Fibroblast of lung (primary cell): Measurements from ENCODE around the gene ZNF132. TPM values are rescaled to one million over a fixed set of nuclear protein-coding genes. Genes with fewer than 3 reads are reported as not detected.
"Not testable (repeated sequence)": the region's sequence is repeated elsewhere in the genome, so short reads cannot be mapped to it uniquely, and the experiment has no call there.

Source experiments
- DNase-seq, 2 donors: peaks; one replicate each; pipeline versions ENCODE4 v3.0.0 to v3.0.0-alpha.2; 2010; ENCODE audit warnings: low read depth in 2 of 2
- H2AFZ ChIP-seq: 2 replicates; pipeline ENCODE4 v1.5.1; 2012; ENCODE audit warnings: low read length, control low read depth, inconsistent platforms
- H3K27ac ChIP-seq: 2 replicates; pipeline ENCODE4 v1.5.1; 2011; ENCODE audit warnings: low read length, control low read depth; ENCODE audit not compliant: insufficient read depth
- H3K27me3 ChIP-seq: 2 replicates; pipeline ENCODE4 v1.5.1; 2011; ENCODE audit warnings: mild to moderate bottlenecking, low read length; ENCODE audit not compliant: control insufficient read depth, insufficient read depth
- H3K36me3 ChIP-seq: 2 replicates; pipeline ENCODE4 v1.5.1; 2011; ENCODE audit warnings: low read length; ENCODE audit not compliant: control insufficient read depth, insufficient read depth
- H3K4me1 ChIP-seq: 2 replicates; pipeline ENCODE4 v1.5.1; 2011; ENCODE audit warnings: low read length; ENCODE audit not compliant: control insufficient read depth, insufficient read depth; ENCODE audit errors: extremely low read depth
- H3K4me2 ChIP-seq: 2 replicates; pipeline ENCODE4 v1.5.1; 2011; ENCODE audit warnings: low read length, control low read depth; ENCODE audit not compliant: insufficient read depth; ENCODE audit errors: extremely low read depth
- H3K4me3 ChIP-seq, 4 experiments: fragments of 200-600 bp in 1 of 4; sonication (generic) in 1 of 4; replicated peaks in 1 of 4; 2 replicates each; pipeline ENCODE4 v1.5.1; 2011 to 2016; ENCODE audit warnings: low read length in 4 of 4, low read depth in 3 of 4, mild to moderate bottlenecking in 3 of 4, control low read depth in 2 of 4, inconsistent platforms in 1 of 4, mixed read lengths in 1 of 4; ENCODE audit not compliant: insufficient read depth in 1 of 4; ENCODE audit errors: control extremely low read depth in 1 of 4
- H3K79me2 ChIP-seq: 2 replicates; pipeline ENCODE4 v1.5.1; 2012; ENCODE audit warnings: mild to moderate bottlenecking, low read length, inconsistent platforms; ENCODE audit not compliant: control insufficient read depth, insufficient read depth
- H3K9ac ChIP-seq: 2 replicates; pipeline ENCODE4 v1.5.1; 2011; ENCODE audit warnings: mild to moderate bottlenecking, low read length, control low read depth; ENCODE audit not compliant: insufficient read depth
- H3K9me3 ChIP-seq: 2 replicates; pipeline ENCODE4 v1.5.1; 2012; ENCODE audit warnings: low read depth, low read length; ENCODE audit not compliant: control insufficient read depth, insufficient read depth
- H4K20me1 ChIP-seq: 2 replicates; pipeline ENCODE4 v1.5.1; 2011; ENCODE audit warnings: low read length; ENCODE audit not compliant: control insufficient read depth, insufficient read depth; ENCODE audit errors: extremely low read depth
- EZH2 ChIP-seq: IDR thresholded peaks from 2 replicates; pipeline ENCODE4 v1.5.1; 2012; ENCODE audit warnings: low read length, control low read depth, mild to moderate bottlenecking; ENCODE audit errors: missing control alignments
- polyA plus RNA-seq, 2 donors: library from polyadenylated mRNA; depleted of rRNA in 1 of 2; stranded (reverse) in 1 of 2; unstranded in 1 of 2; fragments of >200 nt; gene quantifications; 2 replicates each; pipeline ENCODE4 v1.2.1, GENCODE V29; 2011 to 2012; ENCODE audit warnings: missing spikeins in 1 of 2
- total RNA-seq: library from RNA; depleted of rRNA; stranded (reverse); fragments of >200 nt; gene quantifications from 2 replicates; pipeline ENCODE4 v1.2.1, GENCODE V29; 2014
- TF ChIP-seq, protein P1 (sequence below), 2 donors: IDR thresholded peaks in 1 of 2; conservative IDR thresholded peaks in 1 of 2; 1 replicate in 1 of 2; 2 replicates in 1 of 2; pipeline ENCODE4 v1.5.1; 2011 to 2012; ENCODE audit warnings: low read length in 2 of 2, control low read depth in 1 of 2, inconsistent platforms in 1 of 2, low read depth in 1 of 2, mild to moderate bottlenecking in 1 of 2

The ZNF132 gene
- total and polyA plus RNA-seq, 2 donors (not counting 1 experiment from before 2014, with no cell fraction given): 4.1 to 14.5 TPM

DNA sequence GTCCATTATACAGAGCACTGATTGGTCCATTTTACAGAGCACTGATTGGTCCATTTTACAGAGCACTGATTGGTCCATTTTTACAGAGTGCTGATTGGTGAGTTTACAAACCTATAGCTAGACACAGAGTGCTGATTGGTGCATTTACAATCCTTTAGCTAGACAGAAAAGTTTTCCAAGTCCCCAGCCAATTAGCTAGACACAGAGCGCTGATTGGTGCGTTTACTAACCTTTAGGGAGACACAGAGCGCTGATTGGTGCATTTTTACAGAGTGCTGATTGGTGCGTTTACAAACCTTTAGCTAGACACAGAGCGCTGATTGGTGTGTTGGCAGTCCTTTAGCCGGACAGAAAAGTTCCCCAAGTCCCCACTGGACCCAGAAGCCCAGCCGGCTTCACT, 3.0 kb upstream of the ZNF132 start:
- H2AFZ ChIP-seq, H3K9me3 ChIP-seq, H3K4me2 ChIP-seq, H3K27ac ChIP-seq, H3K9ac ChIP-seq, H3K4me3 ChIP-seq, H3K4me1 ChIP-seq, DNase-seq, H4K20me1 ChIP-seq, H3K36me3 ChIP-seq, H3K27me3 ChIP-seq: not testable (repeated sequence)
- H3K79me2 ChIP-seq: peaks cover 12% of the 10 kb centered on the region

GRCh38 chr19:58440556-58440955, 603 bp upstream of the ZNF132 start:
- Histone ChIP-seq H2AFZ (peak overlapping the region; percentile 94), H3K9ac (peak overlapping the region; percentile 60)
- TF ChIP-seq, protein P1, sequence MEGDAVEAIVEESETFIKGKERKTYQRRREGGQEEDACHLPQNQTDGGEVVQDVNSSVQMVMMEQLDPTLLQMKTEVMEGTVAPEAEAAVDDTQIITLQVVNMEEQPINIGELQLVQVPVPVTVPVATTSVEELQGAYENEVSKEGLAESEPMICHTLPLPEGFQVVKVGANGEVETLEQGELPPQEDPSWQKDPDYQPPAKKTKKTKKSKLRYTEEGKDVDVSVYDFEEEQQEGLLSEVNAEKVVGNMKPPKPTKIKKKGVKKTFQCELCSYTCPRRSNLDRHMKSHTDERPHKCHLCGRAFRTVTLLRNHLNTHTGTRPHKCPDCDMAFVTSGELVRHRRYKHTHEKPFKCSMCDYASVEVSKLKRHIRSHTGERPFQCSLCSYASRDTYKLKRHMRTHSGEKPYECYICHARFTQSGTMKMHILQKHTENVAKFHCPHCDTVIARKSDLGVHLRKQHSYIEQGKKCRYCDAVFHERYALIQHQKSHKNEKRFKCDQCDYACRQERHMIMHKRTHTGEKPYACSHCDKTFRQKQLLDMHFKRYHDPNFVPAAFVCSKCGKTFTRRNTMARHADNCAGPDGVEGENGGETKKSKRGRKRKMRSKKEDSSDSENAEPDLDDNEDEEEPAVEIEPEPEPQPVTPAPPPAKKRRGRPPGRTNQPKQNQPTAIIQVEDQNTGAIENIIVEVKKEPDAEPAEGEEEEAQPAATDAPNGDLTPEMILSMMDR (conservative IDR thresholded peaks at IDR 0.05 in 1 of 2, IDR thresholded peaks at IDR 0.05 in 1 of 2; ENCODE audit: low read depth in 1 of 2, low read length in 2 of 2): no peak
- no peak for TF ChIP-seq EZH2

DNA sequence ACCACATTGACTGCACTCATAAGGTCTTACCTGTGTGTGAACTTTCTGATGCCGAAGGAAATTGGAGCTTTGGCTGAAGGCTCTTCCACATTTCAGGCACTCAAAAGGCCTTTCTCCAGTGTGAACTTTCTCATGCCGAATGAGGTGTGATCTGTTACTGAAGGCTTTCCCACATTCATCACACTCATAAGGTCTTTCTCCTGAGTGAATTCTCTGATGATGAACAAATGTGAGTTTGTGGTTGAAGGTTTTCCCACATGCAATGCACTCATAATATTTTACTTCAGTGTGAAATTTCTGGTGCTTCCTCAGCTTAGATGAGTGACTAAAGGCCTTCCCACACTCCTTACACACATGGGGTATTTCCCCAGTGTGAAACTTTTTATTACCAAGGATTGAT, 5.7 kb downstream of the ZNF132 start:
- H3K27ac ChIP-seq: no peak overlapping the region
- peaks cover 6% of the 10 kb centered on the region for H3K79me2 ChIP-seq
- H3K27me3 ChIP-seq: no peaks in the 10 kb centered on the region
- no peaks in the 10 kb centered on the region for H3K4me1 ChIP-seq
- no peaks in the 10 kb centered on the region for H4K20me1 ChIP-seq
- no peak for TF ChIP-seq EZH2
- TF ChIP-seq, protein P1 (conservative IDR thresholded peaks at IDR 0.05 in 1 of 2, IDR thresholded peaks at IDR 0.05 in 1 of 2; ENCODE audit: low read depth in 1 of 2, low read length in 2 of 2): no peak
- H3K36me3 ChIP-seq: peaks cover 12% of the 10 kb centered on the region
- no peak overlapping the region for H2AFZ ChIP-seq
- H3K4me3 ChIP-seq: no peak overlapping the region
- no peak overlapping the region for H3K9ac ChIP-seq
- DNase-seq: peak; percentile 46 to 51
- no peak overlapping the region for H3K4me2 ChIP-seq
- H3K9me3 ChIP-seq: peaks cover 20% of the 10 kb centered on the region

More at GRCh38 chr19:58440556-58440955, 603 bp upstream of the ZNF132 start:
- Histone ChIP-seq H3K4me3 (peak overlapping the region; percentile 65 to 96 (median 74)), H4K20me1 (no peaks in the 10 kb centered on the region), H3K4me2 (peak overlapping the region; percentile 83), H3K9me3 (no peaks in the 10 kb centered on the region), H3K27me3 (no peaks in the 10 kb centered on the region), H3K79me2 (peaks cover 12% of the 10 kb centered on the region), H3K36me3 (peaks cover 4% of the 10 kb centered on the region), H3K27ac (peak overlapping the region; percentile 91), H3K4me1 (peaks cover 3% of the 10 kb centered on the region)
- no peak for DNase-seq
